Lower leg skin (tissue), 3 donors: ENCODE results near the gene SPATA13.

Source experiments
- CTCF ChIP-seq, 3 donors: fragments of 450-650 bp; IDR thresholded peaks; one replicate each; pipeline ENCODE4 v1.5.1; 2016; ENCODE audit warnings: antibody characterized with exemption in 3 of 3, mild to moderate bottlenecking in 3 of 3, moderate library complexity in 2 of 3
- POLR2A ChIP-seq, 2 donors: fragments of 450-650 bp; IDR thresholded peaks; one replicate each; pipeline ENCODE4 v1.6.1; 2016 to 2017; ENCODE audit warnings: antibody characterized with exemption in 2 of 2, mild to moderate bottlenecking in 1 of 2, moderate library complexity in 1 of 2

GRCh38 chr13:24282256-24282655 is 121.7 kb downstream of the SPATA13 start:
- TF ChIP-seq CTCF (IDR thresholded peaks at IDR 0.05) (no peak), POLR2A (IDR thresholded peaks at IDR 0.05) (no peak)
